H9 (cell line): ENCODE data around the gene ZWILCH. TPM values are rescaled to one million over a fixed set of nuclear protein-coding genes. Genes with fewer than 3 reads are reported as not detected.

Experiments used
- DNase-seq: peaks from one replicate; pipeline ENCODE4 v3.0.0-alpha.2; 2017
- H2AFZ ChIP-seq: one replicate; pipeline ENCODE4 v1.6.1; 2013; ENCODE audit warnings: mild to moderate bottlenecking, low read length, control low read depth, moderate library complexity
- H2AK5ac ChIP-seq: 2 replicates; pipeline ENCODE4 v1.6.1; 2013; ENCODE audit warnings: low read length, control low read depth, mixed read lengths; ENCODE audit not compliant: insufficient read length
- H2BK120ac ChIP-seq: one replicate; pipeline ENCODE4 v1.6.1; 2013; ENCODE audit warnings: low read depth, mild to moderate bottlenecking, low read length, control low read depth, inconsistent platforms; ENCODE audit not compliant: poor library complexity, severe bottlenecking
- H2BK12ac ChIP-seq: 2 replicates; pipeline ENCODE4 v1.6.1; 2013; ENCODE audit warnings: low read length, control low read depth, mixed read lengths, low read depth; ENCODE audit not compliant: insufficient read length
- H2BK15ac ChIP-seq: 2 replicates; pipeline ENCODE4 v1.6.1; 2013; ENCODE audit warnings: low read depth, low read length, control low read depth
- H2BK20ac ChIP-seq: one replicate; pipeline ENCODE4 v1.6.1; 2013; ENCODE audit warnings: low read depth, mild to moderate bottlenecking, low read length, control low read depth, inconsistent platforms; ENCODE audit not compliant: poor library complexity, severe bottlenecking
- H2BK5ac ChIP-seq: 2 replicates; pipeline ENCODE4 v1.6.1; 2013; ENCODE audit warnings: low read length, control low read depth, mixed read lengths; ENCODE audit not compliant: insufficient read length
- H3K14ac ChIP-seq: 2 replicates; pipeline ENCODE4 v1.6.1; 2013; ENCODE audit warnings: low read length, control low read depth; ENCODE audit not compliant: insufficient read depth
- H3K18ac ChIP-seq: 2 replicates; pipeline ENCODE4 v1.6.1; 2013; ENCODE audit warnings: low read depth, mild to moderate bottlenecking, mixed read lengths, low read length, control low read depth; ENCODE audit not compliant: insufficient read length
- H3K23ac ChIP-seq: 2 replicates; pipeline ENCODE4 v1.6.1; 2013; ENCODE audit warnings: low read length, control low read depth, mixed read lengths, low read depth; ENCODE audit not compliant: insufficient read length
- H3K23me2 ChIP-seq: 2 replicates; pipeline ENCODE4 v1.6.1; 2013; ENCODE audit warnings: low read depth, mild to moderate bottlenecking, mixed read lengths, low read length, control low read depth; ENCODE audit not compliant: insufficient read length, poor library complexity, severe bottlenecking
- H3K27ac ChIP-seq: 2 replicates; pipeline ENCODE4 v1.5.1; 2013; ENCODE audit warnings: low read length, control low read depth, mixed read lengths, low read depth; ENCODE audit not compliant: insufficient read length
- H3K27me3 ChIP-seq: 2 replicates; pipeline ENCODE4 v1.6.1; 2013; ENCODE audit warnings: low read length, control low read depth, inconsistent platforms; ENCODE audit not compliant: insufficient read depth
- H3K4ac ChIP-seq: 2 replicates; pipeline ENCODE4 v1.6.1; 2013; ENCODE audit warnings: low read depth, mild to moderate bottlenecking, control low read depth, inconsistent platforms, low read length, moderate library complexity
- H3K4me1 ChIP-seq: 2 replicates; pipeline ENCODE4 v1.6.1; 2013; ENCODE audit warnings: low read length, control low read depth, inconsistent platforms; ENCODE audit not compliant: insufficient read depth
- H3K4me2 ChIP-seq: 2 replicates; pipeline ENCODE4 v1.6.1; 2013; ENCODE audit warnings: low read length, control low read depth, mixed read lengths; ENCODE audit not compliant: insufficient read length, insufficient read depth
- H3K56ac ChIP-seq: 2 replicates; pipeline ENCODE4 v1.6.1; 2013; ENCODE audit warnings: low read depth, mild to moderate bottlenecking, mixed read lengths, low read length, control low read depth; ENCODE audit not compliant: insufficient read length
- H3K79me1 ChIP-seq: 2 replicates; pipeline ENCODE4 v1.6.1; 2013; ENCODE audit warnings: low read depth, mild to moderate bottlenecking, moderate library complexity, low read length, control low read depth, inconsistent platforms; ENCODE audit not compliant: insufficient read depth, poor library complexity, severe bottlenecking
- H3K79me2 ChIP-seq: 2 replicates; pipeline ENCODE4 v1.6.1; 2013; ENCODE audit warnings: low read length, control low read depth, inconsistent platforms; ENCODE audit not compliant: insufficient read depth
- H3K9ac ChIP-seq: 2 replicates; pipeline ENCODE4 v1.6.1; 2013; ENCODE audit warnings: low read length, control low read depth, mixed read lengths; ENCODE audit not compliant: insufficient read length; ENCODE audit errors: extremely low read depth
- H3K9me3 ChIP-seq: one replicate; pipeline ENCODE4 v1.6.1; 2013; ENCODE audit warnings: low read depth, low read length, inconsistent platforms; ENCODE audit not compliant: control insufficient read depth
- H3T11ph ChIP-seq: one replicate; pipeline ENCODE4 v1.6.1; 2013; ENCODE audit warnings: mild to moderate bottlenecking, low read length, control low read depth, inconsistent platforms
- H4K20me1 ChIP-seq: one replicate; pipeline ENCODE4 v1.6.1; 2013; ENCODE audit not compliant: control insufficient read depth, insufficient read length, insufficient read depth
- H4K5ac ChIP-seq: 2 replicates; pipeline ENCODE4 v1.6.1; 2013; ENCODE audit warnings: low read depth, mild to moderate bottlenecking, mixed read lengths, low read length, control low read depth; ENCODE audit not compliant: insufficient read length
- H4K8ac ChIP-seq: replicated peaks from 2 replicates; pipeline ENCODE4 v1.6.1; 2013; ENCODE audit warnings: low read length, control low read depth, mixed read lengths, low read depth; ENCODE audit not compliant: insufficient read length
- H4K91ac ChIP-seq: 2 replicates; pipeline ENCODE4 v1.6.1; 2013; ENCODE audit warnings: low read depth, mild to moderate bottlenecking, moderate library complexity, mixed read lengths, low read length, control low read depth; ENCODE audit not compliant: insufficient read length
- H3K27ac Mint-ChIP-seq, 3 experiments: 2 replicates in 2 of 3; 3 replicates in 1 of 3; pipeline ENCODE4 v1.8.0; 2020 to 2021; ENCODE audit warnings: mixed read lengths in 3 of 3, mild to moderate bottlenecking in 1 of 3, moderate library complexity in 1 of 3
- H3K27me3 Mint-ChIP-seq: 2 replicates; pipeline ENCODE4 v1.8.0; 2021; ENCODE audit warnings: low read depth, mild to moderate bottlenecking, moderate library complexity, mixed read lengths
- H3K36me3 Mint-ChIP-seq, 3 experiments: 2 replicates in 2 of 3; 3 replicates in 1 of 3; pipeline ENCODE4 v1.8.0; 2020 to 2021; ENCODE audit warnings: low read depth in 3 of 3, mixed read lengths in 3 of 3; ENCODE audit not compliant: insufficient read depth in 1 of 3
- H3K4me1 Mint-ChIP-seq, 2 experiments: 2 replicates each; pipeline ENCODE4 v1.8.0; 2020; ENCODE audit warnings: mixed read lengths in 2 of 2
- H3K4me3 Mint-ChIP-seq, 2 experiments: 2 replicates in 1 of 2; 3 replicates in 1 of 2; pipeline ENCODE4 v1.8.0; 2020 to 2021; ENCODE audit warnings: mild to moderate bottlenecking in 2 of 2, mixed read lengths in 2 of 2, moderate library complexity in 1 of 2
- H3K9me3 Mint-ChIP-seq, 2 experiments: 2 replicates in 1 of 2; 3 replicates in 1 of 2; pipeline ENCODE4 v1.8.0; 2020; ENCODE audit warnings: mild to moderate bottlenecking in 2 of 2, mixed read lengths in 2 of 2, moderate library complexity in 1 of 2
- CTCF ChIP-seq: fragments of 200-600 bp; sonication (generic); conservative IDR thresholded peaks from 3 replicates; pipeline ENCODE4 v1.8.0; 2021; ENCODE audit warnings: antibody characterized with exemption, mild to moderate bottlenecking
- WGBS: extraction: QIAGEN DNeasy Blood & Tissue Kit; methylation state at CpG from one replicate; pipeline ENCODE4 v1.1.7; 2013; ENCODE audit warnings: missing lambda C conversion rate, low lambda C conversion rate, mixed read lengths; ENCODE audit not compliant: insufficient read length; ENCODE audit errors: extremely low coverage; 5-methylcytosine and 5-hydroxymethylcytosine counted together
- total RNA-seq: library from RNA; stranded (reverse); gene quantifications from 2 replicates; pipeline ENCODE4 v1.2.1, GENCODE V29; 2021

Gene ZWILCH
- total RNA-seq, 1 experiment from 2014 or later, result 47.2 TPM

- no peak overlapping the region for H3K18ac ChIP-seq
- H3K27me3 ChIP-seq, result no peaks in the 10 kb centered on the region
- no peak overlapping the region for H2BK5ac ChIP-seq
- no peak overlapping the region for H3K4ac ChIP-seq
- no peak overlapping the region for H4K5ac ChIP-seq
- H4K8ac ChIP-seq, result no peak overlapping the region
- no peak overlapping the region for H2BK20ac ChIP-seq
- H2BK15ac ChIP-seq, result no peak overlapping the region
- H2BK120ac ChIP-seq, result no peak overlapping the region
- no peak overlapping the region; a peak in 1 of 7 replicates for H3K27ac Mint-ChIP-seq
- H3K23ac ChIP-seq, result no peak overlapping the region
- no peaks in the 10 kb centered on the region for H3K9me3 ChIP-seq
- no peaks in the 10 kb centered on the region for H3K79me2 ChIP-seq
- no peak overlapping the region for H3K9ac ChIP-seq
- no peaks in the 10 kb centered on the region for H3K79me1 ChIP-seq
- WGBS, result no CpG with 5 or more reads among the region's 9 CpGs
- no peak overlapping the region for H3K27ac ChIP-seq
- no peaks in the 10 kb centered on the region for H3K27me3 Mint-ChIP-seq
- TF ChIP-seq CTCF, result no peak
- H3K56ac ChIP-seq, result no peak overlapping the region
- H2AK5ac ChIP-seq, result no peak overlapping the region
- no peak overlapping the region for H3K14ac ChIP-seq
- H2AFZ ChIP-seq, result no peak overlapping the region
- H3T11ph ChIP-seq, result no peak overlapping the region
- no peak overlapping the region for H3K4me3 Mint-ChIP-seq
- H2BK12ac ChIP-seq, result no peak overlapping the region
- H4K91ac ChIP-seq, result no peak overlapping the region
- H3K4me1 ChIP-seq, result no peaks in the 10 kb centered on the region
- no peaks in the 10 kb centered on the region for H3K23me2 ChIP-seq
- no peaks in the 10 kb centered on the region for H3K4me1 Mint-ChIP-seq
- peaks cover 12 to 57% (median 45%) of the 10 kb centered on the region in 3 experiments; a peak in 6 of 7 replicates for H3K36me3 Mint-ChIP-seq
- H3K4me2 ChIP-seq, result no peak overlapping the region
- no peaks in the 10 kb centered on the region for H3K9me3 Mint-ChIP-seq
- no peaks in the 10 kb centered on the region for H4K20me1 ChIP-seq
- DNase-seq, result no peak
Observed at GRCh38 chr15:66535056-66535455, 29.9 kb downstream of the ZWILCH start.
